Brain microvascular endothelial cell (primary cell): ENCODE measurements around the gene SHTN1.

ENCODE experiments used
- DNase-seq: peaks from one replicate; pipeline ENCODE4 v3.0.0-alpha.2; 2020
- H3K27ac ChIP-seq: fragments of 250-450 bp; sonication (Bioruptor Pico); 2 replicates; pipeline ENCODE4 v1.5.1; 2020; ENCODE audit warnings: mild to moderate bottlenecking, moderate library complexity
- H3K27me3 ChIP-seq: fragments of 250-450 bp; sonication (Bioruptor Pico); replicated peaks from 2 replicates; pipeline ENCODE4 v1.5.1; 2020; ENCODE audit warnings: mild to moderate bottlenecking
- H3K36me3 ChIP-seq: fragments of 250-450 bp; sonication (Bioruptor Pico); replicated peaks from 2 replicates; pipeline ENCODE4 v1.5.1; 2020; ENCODE audit warnings: mild to moderate bottlenecking
- H3K4me3 ChIP-seq: 2 replicates; pipeline ENCODE4 v1.5.1; 2011; ENCODE audit warnings: low read depth, mild to moderate bottlenecking, control low read depth, low read length, moderate library complexity
- in situ Hi-C: cut with HindIII; loops from 2 replicates; pipeline ENCODE4 v1.10.0; 2017; ENCODE audit warnings: low sequenced_read_pairs, low pct_ligation_motif_present
- TF ChIP-seq, protein P1 (sequence below): IDR thresholded peaks from 2 replicates; pipeline ENCODE4 v1.5.1; 2011; ENCODE audit warnings: low read depth, mild to moderate bottlenecking, moderate library complexity, low read length, control low read depth, inconsistent platforms; ENCODE audit errors: missing control alignments

Gene SHTN1

DNA sequence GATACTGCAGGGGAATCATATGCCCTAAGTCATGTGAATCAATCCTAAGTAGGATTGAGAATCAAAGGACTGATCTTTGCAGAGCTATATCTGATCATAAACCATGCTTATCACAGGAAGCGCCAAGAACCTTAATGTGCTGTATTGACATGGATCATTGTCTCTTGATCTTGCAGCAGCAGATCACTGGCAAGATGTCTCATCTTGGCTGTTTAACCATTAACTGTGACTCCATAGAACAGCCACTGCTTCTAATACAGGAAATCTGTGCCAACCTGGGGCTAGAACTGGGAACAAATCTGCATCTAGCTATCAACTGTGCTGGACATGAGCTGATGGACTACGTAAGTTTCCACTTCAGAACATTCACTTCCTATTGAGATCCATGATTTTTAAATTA lies 134.0 kb downstream of the SHTN1 start:
- Histone ChIP-seq H3K27me3 (no peaks in the 10 kb centered on the region), H3K36me3 (no peaks in the 10 kb centered on the region), H3K27ac (no peak overlapping the region), H3K4me3 (no peak overlapping the region)
- TF ChIP-seq, protein P1, sequence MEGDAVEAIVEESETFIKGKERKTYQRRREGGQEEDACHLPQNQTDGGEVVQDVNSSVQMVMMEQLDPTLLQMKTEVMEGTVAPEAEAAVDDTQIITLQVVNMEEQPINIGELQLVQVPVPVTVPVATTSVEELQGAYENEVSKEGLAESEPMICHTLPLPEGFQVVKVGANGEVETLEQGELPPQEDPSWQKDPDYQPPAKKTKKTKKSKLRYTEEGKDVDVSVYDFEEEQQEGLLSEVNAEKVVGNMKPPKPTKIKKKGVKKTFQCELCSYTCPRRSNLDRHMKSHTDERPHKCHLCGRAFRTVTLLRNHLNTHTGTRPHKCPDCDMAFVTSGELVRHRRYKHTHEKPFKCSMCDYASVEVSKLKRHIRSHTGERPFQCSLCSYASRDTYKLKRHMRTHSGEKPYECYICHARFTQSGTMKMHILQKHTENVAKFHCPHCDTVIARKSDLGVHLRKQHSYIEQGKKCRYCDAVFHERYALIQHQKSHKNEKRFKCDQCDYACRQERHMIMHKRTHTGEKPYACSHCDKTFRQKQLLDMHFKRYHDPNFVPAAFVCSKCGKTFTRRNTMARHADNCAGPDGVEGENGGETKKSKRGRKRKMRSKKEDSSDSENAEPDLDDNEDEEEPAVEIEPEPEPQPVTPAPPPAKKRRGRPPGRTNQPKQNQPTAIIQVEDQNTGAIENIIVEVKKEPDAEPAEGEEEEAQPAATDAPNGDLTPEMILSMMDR = no peak
- no peak for DNase-seq
- in situ Hi-C loops = no loop called here

DNA sequence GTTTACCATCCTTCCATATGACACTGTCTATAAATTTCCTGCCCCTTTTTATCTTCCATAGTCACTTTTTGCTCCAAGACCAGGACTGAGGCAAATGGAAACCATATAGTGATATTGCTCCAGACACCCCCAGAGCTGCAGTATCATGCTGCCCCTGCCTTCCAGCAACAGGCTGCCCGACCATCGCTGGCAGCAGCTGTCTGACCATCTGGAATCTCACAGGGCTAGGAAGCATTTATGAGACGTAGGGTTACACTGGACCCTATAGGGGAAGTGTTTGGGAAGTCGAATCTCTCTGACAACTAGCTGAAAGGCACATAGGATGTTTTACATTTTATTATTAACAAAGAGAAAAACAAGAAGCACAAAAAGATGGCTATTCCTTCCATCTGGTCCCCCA lies 136.3 kb downstream of the SHTN1 start:
- Histone ChIP-seq H3K36me3 (no peaks in the 10 kb centered on the region), H3K27ac (no peak overlapping the region), H3K4me3 (no peak overlapping the region), H3K27me3 (no peaks in the 10 kb centered on the region)
- in situ Hi-C loops = no loop called here
- TF ChIP-seq, protein P1 = no peak
- DNase-seq = no peak

DNA sequence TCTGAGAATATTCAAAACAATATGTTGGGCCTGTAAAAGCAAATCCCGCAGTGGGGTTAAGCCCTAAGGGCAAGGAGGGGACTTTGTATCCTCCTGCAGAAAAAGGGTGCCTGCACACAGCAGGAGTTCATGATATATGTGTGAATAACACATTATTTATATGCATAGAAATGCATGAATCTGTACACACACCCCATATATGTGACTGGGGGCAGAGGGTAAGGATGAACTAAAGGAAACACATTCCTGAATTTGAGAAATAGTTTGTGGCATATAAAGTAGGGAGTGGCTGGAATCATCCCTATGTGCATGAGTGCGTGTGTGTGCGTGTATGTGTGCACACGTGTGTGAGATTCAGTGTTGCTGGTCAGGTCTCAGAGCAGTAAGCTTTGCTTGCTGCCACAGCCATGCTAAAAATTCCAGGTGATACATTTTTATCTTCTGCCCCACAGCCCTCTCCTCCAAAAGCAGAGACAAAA lies 136.8 kb downstream of the SHTN1 start:
- Histone ChIP-seq H3K27ac (no peak overlapping the region), H3K36me3 (no peaks in the 10 kb centered on the region), H3K27me3 (no peaks in the 10 kb centered on the region), H3K4me3 (no peak overlapping the region)
- TF ChIP-seq, protein P1 = no peak
- in situ Hi-C loops = no loop called here
- DNase-seq = no peak

DNA sequence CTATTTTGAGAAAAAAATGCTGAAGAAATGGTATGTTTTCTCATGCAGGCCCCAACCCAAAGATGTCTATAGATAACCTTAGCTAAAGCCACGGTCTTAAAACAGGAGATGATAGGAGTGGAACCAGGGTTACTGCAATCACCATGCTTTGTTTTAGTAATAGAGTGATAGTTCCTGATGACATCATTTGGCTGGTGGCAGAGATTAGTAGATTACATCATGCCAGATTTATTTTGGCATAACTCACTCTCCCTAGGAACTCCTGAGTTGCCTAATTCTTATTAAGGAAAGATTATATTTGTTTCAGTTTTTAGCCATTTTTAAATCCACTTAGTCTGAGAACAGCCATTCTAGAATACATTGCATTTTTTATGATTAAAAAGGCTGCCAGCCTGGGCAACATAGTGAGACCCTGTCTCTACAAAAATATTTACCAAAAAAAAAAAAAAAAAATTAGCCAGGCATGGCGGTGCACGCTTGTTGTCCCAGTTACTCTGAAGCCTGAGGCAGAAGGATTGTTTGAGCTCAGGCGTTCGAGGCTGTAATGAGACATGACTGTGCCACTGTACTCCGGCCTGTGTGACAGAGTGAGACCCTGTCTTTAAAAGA lies 137.9 kb downstream of the SHTN1 start:
- in situ Hi-C loops = no loop called here
- Histone ChIP-seq H3K27ac (no peak overlapping the region), H3K27me3 (no peaks in the 10 kb centered on the region), H3K36me3 (no peaks in the 10 kb centered on the region), H3K4me3 (no peak overlapping the region)
- DNase-seq = peak; percentile 10
- TF ChIP-seq, protein P1 = no peak

DNA sequence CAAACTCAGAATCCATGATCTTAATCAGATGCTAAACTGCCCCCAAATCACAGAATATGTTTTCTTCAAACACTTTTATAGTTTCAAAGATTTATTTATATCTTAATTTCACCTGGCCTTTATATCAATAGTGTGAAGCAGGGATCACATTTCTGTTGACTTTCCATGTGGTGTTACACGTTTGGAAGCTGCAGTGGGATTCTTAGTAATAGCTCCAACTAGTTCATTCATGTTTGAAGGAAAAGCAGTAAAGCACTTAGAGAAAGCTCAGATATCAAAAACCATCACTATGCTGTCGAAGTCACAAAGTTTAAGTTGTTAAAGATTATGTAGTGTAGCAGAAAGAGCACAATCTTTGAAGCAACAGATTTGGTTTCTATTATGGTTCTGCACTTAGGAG lies 138.9 kb downstream of the SHTN1 start:
- Histone ChIP-seq H3K36me3 (no peaks in the 10 kb centered on the region), H3K4me3 (no peak overlapping the region), H3K27me3 (no peaks in the 10 kb centered on the region), H3K27ac (no peak overlapping the region)
- DNase-seq = no peak
- TF ChIP-seq, protein P1 = no peak
- in situ Hi-C loops = no loop called here

DNA sequence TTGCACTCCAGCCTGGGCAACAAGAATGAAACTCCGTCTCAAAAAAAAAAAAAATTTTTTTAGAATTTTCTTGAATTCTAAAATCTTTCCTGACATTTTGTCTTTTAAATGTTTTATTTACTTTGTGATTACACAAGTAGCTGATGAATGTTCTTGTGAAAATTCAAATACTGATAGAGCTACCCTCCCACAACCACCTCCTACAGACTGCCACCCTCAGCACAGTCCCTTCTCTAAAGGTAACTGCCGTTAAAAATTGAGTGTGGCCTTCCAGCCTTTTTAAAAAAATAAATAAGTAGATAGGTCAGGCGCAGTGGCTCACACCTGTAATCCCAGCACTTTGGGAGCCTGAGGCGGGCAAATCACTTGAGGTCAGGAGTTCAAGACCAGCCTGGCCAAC lies 140.6 kb downstream of the SHTN1 start:
- Histone ChIP-seq H3K4me3 (no peak overlapping the region), H3K36me3 (no peaks in the 10 kb centered on the region), H3K27ac (no peak overlapping the region), H3K27me3 (no peaks in the 10 kb centered on the region)
- in situ Hi-C loops = no loop called here
- TF ChIP-seq, protein P1 = no peak
- no peak for DNase-seq
